Measurements from ENCODE around the gene ATP5F1B. TPM values are rescaled to one million over a fixed set of nuclear protein-coding genes. Genes with fewer than 3 reads are reported as not detected.

ATP5F1B gene
- total and polyA plus RNA-seq, 9 of the 15 experiments (the other 6 are each of a cell fraction or from before 2014, with no cell fraction given) = 908 to 3,125 (median 1,482) TPM

DNA sequence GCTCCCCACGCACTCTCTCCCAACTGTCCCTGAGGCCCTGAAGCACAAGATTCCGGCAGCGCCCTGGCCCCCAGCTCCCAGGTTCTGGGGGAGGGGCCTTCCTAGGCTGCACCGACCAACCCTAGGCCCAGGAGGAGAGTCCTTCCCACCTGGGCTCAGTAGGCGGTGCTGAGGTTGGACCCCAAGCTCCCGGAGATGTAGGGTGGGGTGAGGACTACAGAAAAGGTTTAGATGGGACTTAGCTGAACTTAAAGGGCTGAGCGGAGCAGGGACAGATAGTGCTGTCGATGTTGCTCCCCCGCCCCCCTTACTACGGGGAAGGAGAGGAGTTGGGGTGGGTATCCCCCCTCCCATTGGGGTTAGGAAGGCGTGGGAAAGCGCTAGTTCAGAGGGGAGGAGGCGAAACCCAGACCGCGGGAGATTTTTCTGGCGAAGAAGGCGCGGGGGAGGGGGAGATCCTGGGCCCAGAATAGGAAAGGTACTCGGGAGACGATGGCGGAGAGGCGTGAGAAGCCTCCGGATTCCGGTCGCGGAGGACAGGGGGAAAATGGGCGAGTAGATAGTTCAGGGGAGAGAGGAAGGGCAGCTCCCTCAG lies 11.4 kb downstream of the ATP5F1B start (continued):
- TF ChIP-seq, protein P1, sequence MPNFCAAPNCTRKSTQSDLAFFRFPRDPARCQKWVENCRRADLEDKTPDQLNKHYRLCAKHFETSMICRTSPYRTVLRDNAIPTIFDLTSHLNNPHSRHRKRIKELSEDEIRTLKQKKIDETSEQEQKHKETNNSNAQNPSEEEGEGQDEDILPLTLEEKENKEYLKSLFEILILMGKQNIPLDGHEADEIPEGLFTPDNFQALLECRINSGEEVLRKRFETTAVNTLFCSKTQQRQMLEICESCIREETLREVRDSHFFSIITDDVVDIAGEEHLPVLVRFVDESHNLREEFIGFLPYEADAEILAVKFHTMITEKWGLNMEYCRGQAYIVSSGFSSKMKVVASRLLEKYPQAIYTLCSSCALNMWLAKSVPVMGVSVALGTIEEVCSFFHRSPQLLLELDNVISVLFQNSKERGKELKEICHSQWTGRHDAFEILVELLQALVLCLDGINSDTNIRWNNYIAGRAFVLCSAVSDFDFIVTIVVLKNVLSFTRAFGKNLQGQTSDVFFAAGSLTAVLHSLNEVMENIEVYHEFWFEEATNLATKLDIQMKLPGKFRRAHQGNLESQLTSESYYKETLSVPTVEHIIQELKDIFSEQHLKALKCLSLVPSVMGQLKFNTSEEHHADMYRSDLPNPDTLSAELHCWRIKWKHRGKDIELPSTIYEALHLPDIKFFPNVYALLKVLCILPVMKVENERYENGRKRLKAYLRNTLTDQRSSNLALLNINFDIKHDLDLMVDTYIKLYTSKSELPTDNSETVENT (CRISPR knock-in tag; IDR thresholded peaks at IDR 0.05) = no peak
- TF ChIP-seq PHF21A (IDR thresholded peaks at IDR 0.05; ENCODE audit: borderline replicate concordance, low read depth) (no peak), RB1 (IDR thresholded peaks at IDR 0.05; ENCODE audit: low read depth) (no peak), SRF (CRISPR knock-in tag; IDR thresholded peaks at IDR 0.05) (no peak), ZNF274 (IDR thresholded peaks at IDR 0.05; ENCODE audit: borderline replicate concordance, low read depth, low read length) (no peak), RBM15 (IDR thresholded peaks at IDR 0.05; ENCODE audit: insufficient read depth, low read length) (no peak), E2F3 (CRISPR knock-in tag; IDR thresholded peaks at IDR 0.05) (no peak), CBFA2T3 (IDR thresholded peaks at IDR 0.05) (no peak), LCOR (CRISPR knock-in tag; IDR thresholded peaks at IDR 0.05) (no peak; the same call in 1 of the 2 replicates), CAMTA2 (CRISPR knock-in tag; conservative IDR thresholded peaks at IDR 0.05) (no peak), SMC3 (conservative IDR thresholded peaks at IDR 0.05; ENCODE audit: insufficient read depth, low read depth, low read length) (no peak), BRD9 (IDR thresholded peaks at IDR 0.05; ENCODE audit: low read depth, partially characterized antibody) (no peak), SRSF7 (optimal IDR thresholded peaks at IDR 0.05; ENCODE audit: low read depth, low read length) (no peak), ETV5 (CRISPR knock-in tag; IDR thresholded peaks at IDR 0.05; ENCODE audit: low read depth) (no peak), ZNF263 (CRISPR knock-in tag; IDR thresholded peaks at IDR 0.05; ENCODE audit: borderline replicate concordance) (no peak), ZZZ3 (IDR thresholded peaks at IDR 0.05) (no peak), DACH1 (IDR thresholded peaks at IDR 0.05; ENCODE audit: partially characterized antibody) (no peak), ZNF165 (CRISPR knock-in tag; IDR thresholded peaks at IDR 0.05; ENCODE audit: borderline replicate concordance) (no peak), ZNF696 (CRISPR knock-in tag; conservative IDR thresholded peaks at IDR 0.05) (no peak), SAP30 (IDR thresholded peaks at IDR 0.05; ENCODE audit: borderline replicate concordance, insufficient read depth, low read depth, low read length, poor library complexity, severe bottlenecking) (peak; percentile 74), POLR2AphosphoS5 (IDR thresholded peaks at IDR 0.05; ENCODE audit: control insufficient read depth, insufficient read depth, low read depth, low read length) (no peak)
- TF ChIP-seq, protein P2, sequence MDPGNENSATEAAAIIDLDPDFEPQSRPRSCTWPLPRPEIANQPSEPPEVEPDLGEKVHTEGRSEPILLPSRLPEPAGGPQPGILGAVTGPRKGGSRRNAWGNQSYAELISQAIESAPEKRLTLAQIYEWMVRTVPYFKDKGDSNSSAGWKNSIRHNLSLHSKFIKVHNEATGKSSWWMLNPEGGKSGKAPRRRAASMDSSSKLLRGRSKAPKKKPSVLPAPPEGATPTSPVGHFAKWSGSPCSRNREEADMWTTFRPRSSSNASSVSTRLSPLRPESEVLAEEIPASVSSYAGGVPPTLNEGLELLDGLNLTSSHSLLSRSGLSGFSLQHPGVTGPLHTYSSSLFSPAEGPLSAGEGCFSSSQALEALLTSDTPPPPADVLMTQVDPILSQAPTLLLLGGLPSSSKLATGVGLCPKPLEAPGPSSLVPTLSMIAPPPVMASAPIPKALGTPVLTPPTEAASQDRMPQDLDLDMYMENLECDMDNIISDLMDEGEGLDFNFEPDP (CRISPR knock-in tag; IDR thresholded peaks at IDR 0.05) = no peak
- TF ChIP-seq, protein P3, sequence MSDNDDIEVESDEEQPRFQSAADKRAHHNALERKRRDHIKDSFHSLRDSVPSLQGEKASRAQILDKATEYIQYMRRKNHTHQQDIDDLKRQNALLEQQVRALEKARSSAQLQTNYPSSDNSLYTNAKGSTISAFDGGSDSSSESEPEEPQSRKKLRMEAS (CRISPR knock-in tag; IDR thresholded peaks at IDR 0.05) = 0 out of 2 replicates have a peak, but pooled peaks have one; percentile 10
- TF ChIP-seq, protein P4, sequence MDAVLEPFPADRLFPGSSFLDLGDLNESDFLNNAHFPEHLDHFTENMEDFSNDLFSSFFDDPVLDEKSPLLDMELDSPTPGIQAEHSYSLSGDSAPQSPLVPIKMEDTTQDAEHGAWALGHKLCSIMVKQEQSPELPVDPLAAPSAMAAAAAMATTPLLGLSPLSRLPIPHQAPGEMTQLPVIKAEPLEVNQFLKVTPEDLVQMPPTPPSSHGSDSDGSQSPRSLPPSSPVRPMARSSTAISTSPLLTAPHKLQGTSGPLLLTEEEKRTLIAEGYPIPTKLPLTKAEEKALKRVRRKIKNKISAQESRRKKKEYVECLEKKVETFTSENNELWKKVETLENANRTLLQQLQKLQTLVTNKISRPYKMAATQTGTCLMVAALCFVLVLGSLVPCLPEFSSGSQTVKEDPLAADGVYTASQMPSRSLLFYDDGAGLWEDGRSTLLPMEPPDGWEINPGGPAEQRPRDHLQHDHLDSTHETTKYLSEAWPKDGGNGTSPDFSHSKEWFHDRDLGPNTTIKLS (IDR thresholded peaks at IDR 0.05; ENCODE audit: borderline replicate concordance, low read depth) = no peak
